AG08396 (cell line): ENCODE data around the gene CT45A3.
"Not testable (repeated sequence)": the region's sequence is repeated elsewhere in the genome, so short reads cannot be mapped to it uniquely, and the experiment has no call there.

Experiments
- DNase-seq: peaks from one replicate; pipeline ENCODE4 v3.0.0; 2012; ENCODE audit warnings: low spot score, mixed read lengths

Gene CT45A3

GRCh38 chrX:135768091-135768490 lies at the start of gene CT45A3:
CT45A3 (minus strand) TSS chrX:135768191; CDS start chrX:135764444, 3,747 bp downstream.
- not testable (repeated sequence) for DNase-seq

GRCh38 chrX:135802687-135803086 lies 34.7 kb upstream of the CT45A3 start, which contains the start of gene CT45A6:
CT45A6 (minus strand) TSS chrX:135802787; CDS start chrX:135798993, 3,794 bp downstream.
- not testable (repeated sequence) for DNase-seq

GRCh38 chrX:135785403-135785802 lies 17.4 kb upstream of the CT45A3 start, which contains the start of gene CT45A5:
CT45A5 (minus strand) TSS chrX:135785503; CDS start chrX:135781729, 3,774 bp downstream.
- DNase-seq, result not testable (repeated sequence)

GRCh38 chrX:135744739-135745138 lies 23.3 kb downstream of the CT45A3 start:
- not testable (repeated sequence) for DNase-seq

GRCh38 chrX:135741192-135741715 lies 26.7 kb downstream of the CT45A3 start:
- no peak for DNase-seq

DNA sequence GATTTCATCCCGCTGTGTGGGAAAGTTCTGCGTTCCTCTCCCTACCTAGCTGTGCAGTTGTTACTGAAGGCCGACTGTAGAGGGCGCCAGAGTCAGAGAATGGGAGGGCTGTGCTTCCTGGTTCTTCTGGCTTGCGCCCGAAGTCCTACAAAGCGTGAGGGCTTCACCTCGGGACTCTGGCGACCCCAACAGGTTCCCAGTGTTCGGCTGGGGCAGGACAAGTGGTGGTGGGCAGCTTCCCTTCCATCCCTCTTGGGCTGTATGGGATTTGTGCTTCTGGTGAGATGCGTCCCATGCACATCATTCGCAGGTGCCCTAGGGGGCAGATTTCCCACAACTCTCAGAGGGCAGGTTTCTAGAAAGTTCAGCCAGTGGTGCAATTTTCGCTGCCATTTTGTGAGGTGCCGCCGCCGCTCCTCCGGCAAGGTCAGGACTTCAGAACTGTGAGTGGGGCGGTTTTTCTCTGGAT lies 27.3 kb downstream of the CT45A3 start:
- no peak for DNase-seq

GRCh38 chrX:135737366-135738071 lies 30.5 kb downstream of the CT45A3 start:
- DNase-seq, result no peak

- DNase-seq, result not testable (repeated sequence)
These were observed 33.3 kb downstream of the CT45A3 start for GRCh38 chrX:135734666-135735065.

GRCh38 chrX:135713795-135714194 lies 54.2 kb downstream of the CT45A3 start:
- no peak for DNase-seq

- not testable (repeated sequence) for DNase-seq
These were observed 54.8 kb downstream of the CT45A3 start, which contains the start of gene CT45A1 for GRCh38 chrX:135713183-135713689. CT45A1 (plus strand) TSS chrX:135713639; CDS start chrX:135718941, 5,302 bp downstream.
